OCI-LY3 (cell line): ENCODE data around the gene GRIN3A.

ENCODE experiments used
- CTCF ChIP-seq: fragments of 200-600, 300-600 bp; sonication (generic); IDR thresholded peaks from 2 replicates; pipeline ENCODE4 v1.5.1; 2014; ENCODE audit warnings: antibody characterized with exemption, low read length, low read depth
- EZH2phosphoT487 ChIP-seq: fragments of 200-600 bp; shearing (Covaris generic); IDR thresholded peaks from 2 replicates; pipeline ENCODE4 v1.6.1; 2018; ENCODE audit warnings: antibody characterized with exemption, mixed run types, low read depth

GRCh38 chr9:101628173-101628572, 110.3 kb downstream of the GRIN3A start:
- TF ChIP-seq CTCF (no peak), EZH2phosphoT487 (no peak)
